Measurements from ENCODE around the gene CASP8AP2. TPM values are rescaled to one million over a fixed set of nuclear protein-coding genes. Genes with fewer than 3 reads are reported as not detected.
A peak's percentile ranks its signal among the peaks of the same experiment; 100 is the strongest.
"Not testable (repeated sequence)": the region's sequence is repeated elsewhere in the genome, so short reads cannot be mapped to it uniquely, and the experiment has no call there.

Gene CASP8AP2
- total and polyA plus RNA-seq, 2 experiments from 2014 or later = 9.3 to 20.4 TPM

- H3K79me2 ChIP-seq (ENCODE audit: insufficient read depth) = peaks cover 96% of the 10 kb centered on the region
- H3F3A ChIP-seq (ENCODE audit: insufficient read depth) = peaks cover 3% of the 10 kb centered on the region; the same call in 1 of the 2 replicates
- no peak overlapping the region for H3K4me2 ChIP-seq (ENCODE audit: unreplicated experiment)
- WGBS, 2 experiments (ENCODE audit: low coverage in 1 of 2, low lambda C conversion rate in 2 of 2, missing lambda C conversion rate in 2 of 2) = 74 to 84% methylated on average over 3 of the region's 3 CpGs
- H3K36me3 ChIP-seq (ENCODE audit: low read depth) = 0 out of 2 replicates have a peak, but pooled peaks cover 8% of the 10 kb centered on the region
- no peak overlapping the region for H2AFZ ChIP-seq
- H4K20me1 ChIP-seq (ENCODE audit: insufficient read depth) = no peaks in the 10 kb centered on the region
- TF ChIP-seq EZH2 (IDR thresholded peaks at IDR 0.05; ENCODE audit: insufficient read depth, poor library complexity, severe bottlenecking) (no peak), EZH2phosphoT487 (IDR thresholded peaks at IDR 0.05; ENCODE audit: insufficient read depth, low read depth) (no peak)
- H3K4me3 ChIP-seq = no peak overlapping the region
- H3K27me3 ChIP-seq (replicated peaks; ENCODE audit: insufficient read depth) = no peaks in the 10 kb centered on the region
- H3K4me1 ChIP-seq (ENCODE audit: insufficient read depth) = peaks cover 13% of the 10 kb centered on the region
- no peaks in the 10 kb centered on the region for H3K9me3 ChIP-seq (ENCODE audit: low read depth)
- DNase-seq = no peak
- no peak overlapping the region for H3K27ac ChIP-seq
- in situ Hi-C loops (cut with MboI) = no loop called here
- no peak overlapping the region for H3K9ac ChIP-seq
- no peaks in the 10 kb centered on the region for H3K9me2 ChIP-seq (ENCODE audit: insufficient read depth)
Observed at GRCh38 chr6:89840538-89840937, 10.9 kb downstream of the CASP8AP2 start.

GRCh38 chr6:89842228-89842627 lies 12.5 kb downstream of the CASP8AP2 start:
- Histone ChIP-seq H3K9me2 (ENCODE audit: insufficient read depth) (no peaks in the 10 kb centered on the region), H3K4me3 (no peak overlapping the region), H3K9me3 (ENCODE audit: low read depth) (no peaks in the 10 kb centered on the region), H4K20me1 (ENCODE audit: insufficient read depth) (no peaks in the 10 kb centered on the region), H3K36me3 (ENCODE audit: low read depth) (0 out of 2 replicates have a peak, but pooled peaks cover 8% of the 10 kb centered on the region), H3K4me1 (ENCODE audit: insufficient read depth) (peaks cover 13% of the 10 kb centered on the region), H3F3A (ENCODE audit: insufficient read depth) (peaks cover 3% of the 10 kb centered on the region; the same call in 1 of the 2 replicates), H3K27me3 (replicated peaks; ENCODE audit: insufficient read depth) (no peaks in the 10 kb centered on the region), H3K79me2 (ENCODE audit: insufficient read depth) (peaks cover 94% of the 10 kb centered on the region), H3K9ac (no peak overlapping the region), H2AFZ (no peak overlapping the region), H3K27ac (no peak overlapping the region), H3K4me2 (ENCODE audit: unreplicated experiment) (no peak overlapping the region)
- WGBS, 2 experiments (ENCODE audit: low coverage in 1 of 2, low lambda C conversion rate in 2 of 2, missing lambda C conversion rate in 2 of 2) = 98 to 100% methylated on average over 2 of the region's 2 CpGs
- TF ChIP-seq EZH2 (IDR thresholded peaks at IDR 0.05; ENCODE audit: insufficient read depth, poor library complexity, severe bottlenecking) = no peak
- no peak for TF ChIP-seq EZH2phosphoT487 (IDR thresholded peaks at IDR 0.05; ENCODE audit: insufficient read depth, low read depth)
- peak; percentile 44 for DNase-seq
- in situ Hi-C loops (cut with MboI) = no loop called here

- Histone ChIP-seq H3K9me3 (ENCODE audit: low read depth) (no peaks in the 10 kb centered on the region), H3K36me3 (ENCODE audit: low read depth) (0 out of 2 replicates have a peak, but pooled peaks cover 8% of the 10 kb centered on the region), H3K27me3 (replicated peaks; ENCODE audit: insufficient read depth) (no peaks in the 10 kb centered on the region), H3K9me2 (ENCODE audit: insufficient read depth) (no peaks in the 10 kb centered on the region), H3F3A (ENCODE audit: insufficient read depth) (peaks cover 3% of the 10 kb centered on the region; the same call in 1 of the 2 replicates), H3K79me2 (ENCODE audit: insufficient read depth) (peaks cover 94% of the 10 kb centered on the region), H3K4me2 (ENCODE audit: unreplicated experiment) (no peak overlapping the region), H2AFZ (no peak overlapping the region), H3K4me1 (ENCODE audit: insufficient read depth) (peaks cover 13% of the 10 kb centered on the region), H3K27ac (no peak overlapping the region), H3K9ac (no peak overlapping the region), H4K20me1 (ENCODE audit: insufficient read depth) (no peaks in the 10 kb centered on the region), H3K4me3 (no peak overlapping the region)
- peak; percentile 67 for DNase-seq
- WGBS, 2 experiments (ENCODE audit: low coverage in 1 of 2, low lambda C conversion rate in 2 of 2, missing lambda C conversion rate in 2 of 2) = 55 to 63% methylated on average over 3 of the region's 3 CpGs
- no peak for TF ChIP-seq EZH2 (IDR thresholded peaks at IDR 0.05; ENCODE audit: insufficient read depth, poor library complexity, severe bottlenecking)
- no peak for TF ChIP-seq EZH2phosphoT487 (IDR thresholded peaks at IDR 0.05; ENCODE audit: insufficient read depth, low read depth)
- in situ Hi-C loops (cut with MboI) = no loop called here
Observed at GRCh38 chr6:89843070-89843469, 13.4 kb downstream of the CASP8AP2 start.

GRCh38 chr6:89847513-89847912 lies 17.8 kb downstream of the CASP8AP2 start:
- H3K27ac ChIP-seq; H3K4me2 ChIP-seq (ENCODE audit: unreplicated experiment); H3F3A ChIP-seq (ENCODE audit: insufficient read depth); H4K20me1 ChIP-seq (ENCODE audit: insufficient read depth); H3K9me3 ChIP-seq (ENCODE audit: low read depth); H3K27me3 ChIP-seq (replicated peaks; ENCODE audit: insufficient read depth); H3K9ac ChIP-seq; H3K9me2 ChIP-seq (ENCODE audit: insufficient read depth); in situ Hi-C loops (cut with MboI); DNase-seq; H3K4me1 ChIP-seq (ENCODE audit: insufficient read depth); H2AFZ ChIP-seq; H3K36me3 ChIP-seq (ENCODE audit: low read depth); H3K4me3 ChIP-seq: not testable (repeated sequence)
- 97% methylated on average over 5 of the region's 5 CpGs for WGBS, 2 experiments (ENCODE audit: low coverage in 1 of 2, low lambda C conversion rate in 2 of 2, missing lambda C conversion rate in 2 of 2)
- H3K79me2 ChIP-seq (ENCODE audit: insufficient read depth) = peaks cover 84% of the 10 kb centered on the region

- peak; percentile 46 for DNase-seq
- 81 to 83% methylated on average over 1 of the region's 1 CpG for WGBS, 2 experiments (ENCODE audit: low coverage in 1 of 2, low lambda C conversion rate in 2 of 2, missing lambda C conversion rate in 2 of 2)
- Histone ChIP-seq H3K36me3 (ENCODE audit: low read depth) (peaks cover 27% of the 10 kb centered on the region), H3K9me3 (ENCODE audit: low read depth) (no peaks in the 10 kb centered on the region), H3K27ac (peak overlapping the region; percentile 0; the same call in 1 of the 2 replicates), H3F3A (ENCODE audit: insufficient read depth) (peaks cover 13% of the 10 kb centered on the region; the same call in 1 of the 2 replicates), H3K9ac (no peak overlapping the region), H3K9me2 (ENCODE audit: insufficient read depth) (no peaks in the 10 kb centered on the region), H3K4me3 (no peak overlapping the region), H3K4me1 (ENCODE audit: insufficient read depth) (peaks cover 6% of the 10 kb centered on the region; the same call in 1 of the 2 replicates), H3K79me2 (ENCODE audit: insufficient read depth) (peaks cover 30% of the 10 kb centered on the region), H2AFZ (no peak overlapping the region), H3K4me2 (ENCODE audit: unreplicated experiment) (no peak overlapping the region), H3K27me3 (replicated peaks; ENCODE audit: insufficient read depth) (no peaks in the 10 kb centered on the region), H4K20me1 (ENCODE audit: insufficient read depth) (0 out of 2 replicates have a peak, but pooled peaks cover 4% of the 10 kb centered on the region)
- in situ Hi-C loops (cut with MboI) = no loop called here
- TF ChIP-seq EZH2 (IDR thresholded peaks at IDR 0.05; ENCODE audit: insufficient read depth, poor library complexity, severe bottlenecking) (no peak), EZH2phosphoT487 (IDR thresholded peaks at IDR 0.05; ENCODE audit: insufficient read depth, low read depth) (no peak)
Observed at GRCh38 chr6:89853068-89853467, 23.4 kb downstream of the CASP8AP2 start.

All from GM23248 (cell line).